Keratinocyte (primary cell): ENCODE measurements around the gene CHST7. TPM values are rescaled to one million over a fixed set of nuclear protein-coding genes. Genes with fewer than 3 reads are reported as not detected.

Experiments
- DNase-seq: peaks from one replicate; pipeline ENCODE4 v3.0.0-alpha.2; 2011; ENCODE audit warnings: low read depth, missing footprints, low spot score
- FAIRE-seq: peaks from 2 replicates; lab custom pipeline; 2011; peaks lifted over from hg19 to GRCh38; lab: Jason Lieb, UNC
- H2AFZ ChIP-seq: 2 replicates; pipeline ENCODE4 v1.6.0; 2012; ENCODE audit warnings: low read length, control low read depth, inconsistent platforms; ENCODE audit not compliant: control insufficient read depth
- H3K27ac ChIP-seq: 2 replicates; pipeline ENCODE4 v1.5.1; 2011; ENCODE audit warnings: low read length; ENCODE audit not compliant: control insufficient read depth, insufficient read depth
- H3K27me3 ChIP-seq: 3 replicates; pipeline ENCODE4 v1.6.0; 2011; ENCODE audit warnings: low read length; ENCODE audit not compliant: control insufficient read depth, insufficient read depth; ENCODE audit errors: extremely low read depth
- H3K36me3 ChIP-seq, 2 experiments: 2 replicates in 1 of 2; 3 replicates in 1 of 2; pipeline ENCODE4 v1.5.1; 2011; ENCODE audit warnings: low read length in 2 of 2, mild to moderate bottlenecking in 1 of 2; ENCODE audit not compliant: control insufficient read depth in 2 of 2, insufficient read depth in 2 of 2; ENCODE audit errors: extremely low read depth in 1 of 2
- H3K4me1 ChIP-seq: 3 replicates; pipeline ENCODE4 v1.5.1; 2011; ENCODE audit warnings: low read length; ENCODE audit not compliant: control insufficient read depth, insufficient read depth; ENCODE audit errors: extremely low read depth
- H3K4me2 ChIP-seq: 3 replicates; pipeline ENCODE4 v1.6.0; 2011; ENCODE audit warnings: low read depth, low read length; ENCODE audit not compliant: control insufficient read depth, insufficient read depth; ENCODE audit errors: extremely low read depth
- H3K4me3 ChIP-seq, 3 experiments: fragments of 200-600 bp in 1 of 3; sonication (generic) in 1 of 3; 2 replicates in 2 of 3; 3 replicates in 1 of 3; pipeline ENCODE4 v1.5.1; 2011 to 2016; ENCODE audit warnings: low read length in 3 of 3, mild to moderate bottlenecking in 3 of 3, control low read depth in 2 of 3, inconsistent platforms in 1 of 3, low read depth in 1 of 3, mixed read lengths in 1 of 3, mixed run types in 1 of 3, moderate library complexity in 1 of 3; ENCODE audit not compliant: control insufficient read depth in 2 of 3, insufficient read depth in 2 of 3; ENCODE audit errors: extremely low read depth in 1 of 3
- H3K79me2 ChIP-seq: 2 replicates; pipeline ENCODE4 v1.6.0; 2012; ENCODE audit warnings: low read length; ENCODE audit not compliant: control insufficient read depth, insufficient read depth
- H3K9ac ChIP-seq: 3 replicates; pipeline ENCODE4 v1.6.0; 2011; ENCODE audit warnings: low read length; ENCODE audit not compliant: control insufficient read depth, insufficient read depth; ENCODE audit errors: extremely low read depth
- H3K9me1 ChIP-seq: 3 replicates; pipeline ENCODE4 v1.6.0; 2011; ENCODE audit warnings: low read length; ENCODE audit not compliant: control insufficient read depth, insufficient read depth; ENCODE audit errors: extremely low read depth
- H3K9me3 ChIP-seq: 2 replicates; pipeline ENCODE4 v1.5.1; 2012; ENCODE audit warnings: low read depth, low read length; ENCODE audit not compliant: control insufficient read depth
- H4K20me1 ChIP-seq: 3 replicates; pipeline ENCODE4 v1.6.0; 2011; ENCODE audit warnings: low read length; ENCODE audit not compliant: control insufficient read depth, insufficient read depth; ENCODE audit errors: extremely low read depth
- EZH2 ChIP-seq: IDR thresholded peaks from one replicate; pipeline ENCODE4 v1.6.1; 2012; ENCODE audit warnings: inconsistent platforms, mild to moderate bottlenecking, low read length, moderate library complexity
- dilution Hi-C: fragments of 300-500 bp; cut with MboI; formaldehyde crosslinking; loops from one replicate; pipeline ENCODE4 v1.7.0; 2020; ENCODE audit warnings: low sequenced_read_pairs; ENCODE audit not compliant: extremely low pct_ligation_motif_present
- polyA plus RNA-seq, 5 experiments: library from polyadenylated mRNA; depleted of rRNA in 3 of 5; stranded (reverse) in 3 of 5; stranded (forward) in 1 of 5; unstranded in 1 of 5; fragments of >200 nt; gene quantifications; 1 replicate in 1 of 5; 2 replicates in 3 of 5; 3 replicates in 1 of 5; pipeline versions ENCODE4 v1.2.1 to v1.2.3, GENCODE V29; 2011 to 2012; ENCODE audit warnings: missing spikeins in 2 of 5, low read depth in 1 of 5, low replicate concordance in 1 of 5
- TF ChIP-seq, protein P1 (sequence below), 3 experiments: IDR thresholded peaks in 1 of 3; conservative IDR thresholded peaks in 1 of 3; optimal IDR thresholded peaks in 1 of 3; 2 replicates in 2 of 3; 3 replicates in 1 of 3; pipeline versions ENCODE3 to v1.5.1; 2011; ENCODE audit warnings: low read length in 3 of 3, mild to moderate bottlenecking in 3 of 3, moderate library complexity in 2 of 3, control low read depth in 1 of 3, inconsistent platforms in 1 of 3; ENCODE audit not compliant: insufficient read depth in 2 of 3; ENCODE audit errors: extremely low read depth in 1 of 3

Gene CHST7
- polyA plus RNA-seq, 1 donor (not counting 4 experiments of a cell fraction or from before 2014, with no cell fraction given): 0.39 TPM

- TF ChIP-seq, protein P1, sequence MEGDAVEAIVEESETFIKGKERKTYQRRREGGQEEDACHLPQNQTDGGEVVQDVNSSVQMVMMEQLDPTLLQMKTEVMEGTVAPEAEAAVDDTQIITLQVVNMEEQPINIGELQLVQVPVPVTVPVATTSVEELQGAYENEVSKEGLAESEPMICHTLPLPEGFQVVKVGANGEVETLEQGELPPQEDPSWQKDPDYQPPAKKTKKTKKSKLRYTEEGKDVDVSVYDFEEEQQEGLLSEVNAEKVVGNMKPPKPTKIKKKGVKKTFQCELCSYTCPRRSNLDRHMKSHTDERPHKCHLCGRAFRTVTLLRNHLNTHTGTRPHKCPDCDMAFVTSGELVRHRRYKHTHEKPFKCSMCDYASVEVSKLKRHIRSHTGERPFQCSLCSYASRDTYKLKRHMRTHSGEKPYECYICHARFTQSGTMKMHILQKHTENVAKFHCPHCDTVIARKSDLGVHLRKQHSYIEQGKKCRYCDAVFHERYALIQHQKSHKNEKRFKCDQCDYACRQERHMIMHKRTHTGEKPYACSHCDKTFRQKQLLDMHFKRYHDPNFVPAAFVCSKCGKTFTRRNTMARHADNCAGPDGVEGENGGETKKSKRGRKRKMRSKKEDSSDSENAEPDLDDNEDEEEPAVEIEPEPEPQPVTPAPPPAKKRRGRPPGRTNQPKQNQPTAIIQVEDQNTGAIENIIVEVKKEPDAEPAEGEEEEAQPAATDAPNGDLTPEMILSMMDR (optimal IDR thresholded peaks at IDR 0.05 in 1 of 3, IDR thresholded peaks at IDR 0.05 in 1 of 3, conservative IDR thresholded peaks at IDR 0.05 in 1 of 3; ENCODE audit: extremely low read depth in 1 of 3, insufficient read depth in 2 of 3, low read length in 3 of 3): no peak
- no peak for TF ChIP-seq EZH2
- no peak overlapping the region for H2AFZ ChIP-seq
- H3K9me1 ChIP-seq: no peaks in the 10 kb centered on the region
- no peak for FAIRE-seq
- no peaks in the 10 kb centered on the region for H3K79me2 ChIP-seq
- no peak overlapping the region for H3K27ac ChIP-seq
- dilution Hi-C loops: no loop called here
- no peaks in the 10 kb centered on the region for H4K20me1 ChIP-seq
- no peaks in the 10 kb centered on the region for H3K9me3 ChIP-seq
- no peak for DNase-seq
- no peak overlapping the region for H3K9ac ChIP-seq
- H3K4me2 ChIP-seq: no peak overlapping the region
- no peak overlapping the region for H3K4me3 ChIP-seq
- H3K4me1 ChIP-seq: no peaks in the 10 kb centered on the region
- H3K27me3 ChIP-seq: no peaks in the 10 kb centered on the region
- no peaks in the 10 kb centered on the region for H3K36me3 ChIP-seq
Observed at GRCh38 chrX:46628460-46629371, 55.2 kb downstream of the CHST7 start.

GRCh38 chrX:46630141-46630540 lies 56.6 kb downstream of the CHST7 start:
- H2AFZ ChIP-seq: no peak overlapping the region
- H3K36me3 ChIP-seq: no peaks in the 10 kb centered on the region
- H3K4me2 ChIP-seq: no peak overlapping the region
- no peak overlapping the region for H3K9ac ChIP-seq
- H3K4me3 ChIP-seq: no peak overlapping the region
- H3K27me3 ChIP-seq: no peaks in the 10 kb centered on the region
- no peaks in the 10 kb centered on the region for H3K9me3 ChIP-seq
- DNase-seq (no peak), FAIRE-seq (no peak)
- no peaks in the 10 kb centered on the region for H3K4me1 ChIP-seq
- H3K27ac ChIP-seq: no peak overlapping the region
- dilution Hi-C loops: no loop called here
- TF ChIP-seq, protein P1 (optimal IDR thresholded peaks at IDR 0.05 in 1 of 3, IDR thresholded peaks at IDR 0.05 in 1 of 3, conservative IDR thresholded peaks at IDR 0.05 in 1 of 3; ENCODE audit: extremely low read depth in 1 of 3, insufficient read depth in 2 of 3, low read length in 3 of 3): no peak
- no peak for TF ChIP-seq EZH2
- no peaks in the 10 kb centered on the region for H3K9me1 ChIP-seq
- H3K79me2 ChIP-seq: no peaks in the 10 kb centered on the region
- H4K20me1 ChIP-seq: no peaks in the 10 kb centered on the region
